ENCODE results near the gene LUC7L2. TPM values are rescaled to one million over a fixed set of nuclear protein-coding genes. Genes with fewer than 3 reads are reported as not detected.
A peak's percentile ranks its signal among the peaks of the same experiment; 100 is the strongest.

The LUC7L2 gene
- polyA plus RNA-seq, 1 donor (not counting 4 experiments of a cell fraction or from before 2014, with no cell fraction given): 52.7 TPM

DNA sequence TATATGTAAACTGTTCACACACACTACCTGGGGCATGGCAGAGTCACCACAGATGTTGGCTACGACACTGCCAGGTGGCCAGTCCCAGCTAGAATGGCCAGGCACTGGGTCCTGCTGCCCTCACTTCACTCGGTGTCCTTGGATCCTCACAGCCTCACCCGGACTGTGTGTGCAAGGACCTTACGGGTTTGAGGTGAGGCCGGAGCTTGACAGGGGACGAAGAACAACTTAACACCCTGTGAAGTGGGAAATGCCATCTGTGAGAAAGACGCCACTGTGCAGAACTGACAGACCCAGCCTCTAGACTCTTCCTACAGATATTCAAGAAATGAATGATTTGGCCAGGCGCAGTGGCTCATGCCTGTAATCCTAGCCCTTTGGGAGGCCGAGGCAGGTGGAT lies 77.1 kb downstream of the LUC7L2 start:
- Histone ChIP-seq H3K79me2 (ENCODE audit: control insufficient read depth, insufficient read depth, low read length) (no peaks in the 10 kb centered on the region), H3K27ac (ENCODE audit: control insufficient read depth, insufficient read depth, low read length) (no peak overlapping the region), H3K4me3 (ENCODE audit: control insufficient read depth in 2 of 3, extremely low read depth in 1 of 3, insufficient read depth in 2 of 3, low read depth in 1 of 3, low read length in 3 of 3) (no peak overlapping the region), H3K4me2 (ENCODE audit: control insufficient read depth, extremely low read depth, insufficient read depth, low read depth, low read length) (no peak overlapping the region), H3K9me1 (ENCODE audit: control insufficient read depth, extremely low read depth, insufficient read depth, low read length) (peaks cover 5% of the 10 kb centered on the region), H3K4me1 (ENCODE audit: control insufficient read depth, extremely low read depth, insufficient read depth, low read length) (peaks cover 17% of the 10 kb centered on the region), H4K20me1 (ENCODE audit: control insufficient read depth, extremely low read depth, insufficient read depth, low read length) (no peaks in the 10 kb centered on the region), H3K36me3 (ENCODE audit: control insufficient read depth in 2 of 2, extremely low read depth in 1 of 2, insufficient read depth in 2 of 2, low read length in 2 of 2) (no peaks in the 10 kb centered on the region), H3K27me3 (ENCODE audit: control insufficient read depth, extremely low read depth, insufficient read depth, low read length) (no peaks in the 10 kb centered on the region), H2AFZ (ENCODE audit: control insufficient read depth, low read length) (no peak overlapping the region), H3K9me3 (ENCODE audit: control insufficient read depth, low read depth, low read length) (no peaks in the 10 kb centered on the region), H3K9ac (ENCODE audit: control insufficient read depth, extremely low read depth, insufficient read depth, low read length) (no peak overlapping the region)
- DNase-seq (ENCODE audit: low read depth, low spot score) (no peak), FAIRE-seq (no peak)
- dilution Hi-C loops (cut with MboI; ENCODE audit: extremely low pct_ligation_motif_present, low sequenced_read_pairs): no loop called here
- no peak for TF ChIP-seq EZH2 (IDR thresholded peaks at IDR 0.05; ENCODE audit: low read length)
- TF ChIP-seq, protein P1, sequence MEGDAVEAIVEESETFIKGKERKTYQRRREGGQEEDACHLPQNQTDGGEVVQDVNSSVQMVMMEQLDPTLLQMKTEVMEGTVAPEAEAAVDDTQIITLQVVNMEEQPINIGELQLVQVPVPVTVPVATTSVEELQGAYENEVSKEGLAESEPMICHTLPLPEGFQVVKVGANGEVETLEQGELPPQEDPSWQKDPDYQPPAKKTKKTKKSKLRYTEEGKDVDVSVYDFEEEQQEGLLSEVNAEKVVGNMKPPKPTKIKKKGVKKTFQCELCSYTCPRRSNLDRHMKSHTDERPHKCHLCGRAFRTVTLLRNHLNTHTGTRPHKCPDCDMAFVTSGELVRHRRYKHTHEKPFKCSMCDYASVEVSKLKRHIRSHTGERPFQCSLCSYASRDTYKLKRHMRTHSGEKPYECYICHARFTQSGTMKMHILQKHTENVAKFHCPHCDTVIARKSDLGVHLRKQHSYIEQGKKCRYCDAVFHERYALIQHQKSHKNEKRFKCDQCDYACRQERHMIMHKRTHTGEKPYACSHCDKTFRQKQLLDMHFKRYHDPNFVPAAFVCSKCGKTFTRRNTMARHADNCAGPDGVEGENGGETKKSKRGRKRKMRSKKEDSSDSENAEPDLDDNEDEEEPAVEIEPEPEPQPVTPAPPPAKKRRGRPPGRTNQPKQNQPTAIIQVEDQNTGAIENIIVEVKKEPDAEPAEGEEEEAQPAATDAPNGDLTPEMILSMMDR (optimal IDR thresholded peaks at IDR 0.05 in 1 of 3, IDR thresholded peaks at IDR 0.05 in 1 of 3, conservative IDR thresholded peaks at IDR 0.05 in 1 of 3; ENCODE audit: extremely low read depth in 1 of 3, insufficient read depth in 2 of 3, low read length in 3 of 3): no peak

DNA sequence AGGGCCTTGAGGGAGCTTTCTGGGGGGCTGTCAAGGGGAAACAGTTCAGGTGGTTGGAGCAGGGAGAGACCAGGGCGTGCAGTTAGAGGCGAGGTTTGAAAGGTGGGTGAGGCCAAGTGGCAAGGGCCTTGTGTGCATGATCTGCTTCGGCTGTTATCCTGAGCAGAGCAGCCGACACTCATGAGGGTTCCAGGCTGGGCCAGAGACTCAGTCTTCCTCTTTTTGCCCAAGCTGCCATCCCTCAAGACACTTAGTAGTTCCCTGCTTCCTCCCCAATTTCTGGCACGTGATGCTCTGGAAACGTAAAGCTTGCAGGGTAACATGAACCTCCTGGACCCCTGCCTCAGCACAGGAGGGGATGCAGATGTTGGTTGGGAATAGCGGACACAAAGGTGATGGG lies 79.7 kb downstream of the LUC7L2 start:
- H3K4me3 ChIP-seq (ENCODE audit: control insufficient read depth in 2 of 3, extremely low read depth in 1 of 3, insufficient read depth in 2 of 3, low read depth in 1 of 3, low read length in 3 of 3): no peak overlapping the region
- no peak overlapping the region for H2AFZ ChIP-seq (ENCODE audit: control insufficient read depth, low read length)
- peak overlapping the region; percentile 45 for H3K27ac ChIP-seq (ENCODE audit: control insufficient read depth, insufficient read depth, low read length)
- TF ChIP-seq, protein P1 (optimal IDR thresholded peaks at IDR 0.05 in 1 of 3, IDR thresholded peaks at IDR 0.05 in 1 of 3, conservative IDR thresholded peaks at IDR 0.05 in 1 of 3; ENCODE audit: extremely low read depth in 1 of 3, insufficient read depth in 2 of 3, low read length in 3 of 3): no peak
- no peak for TF ChIP-seq EZH2 (IDR thresholded peaks at IDR 0.05; ENCODE audit: low read length)
- no peaks in the 10 kb centered on the region for H3K36me3 ChIP-seq (ENCODE audit: control insufficient read depth in 2 of 2, extremely low read depth in 1 of 2, insufficient read depth in 2 of 2, low read length in 2 of 2)
- H3K9me1 ChIP-seq (ENCODE audit: control insufficient read depth, extremely low read depth, insufficient read depth, low read length): peaks cover 7% of the 10 kb centered on the region
- dilution Hi-C loops (cut with MboI; ENCODE audit: extremely low pct_ligation_motif_present, low sequenced_read_pairs): no loop called here
- no peaks in the 10 kb centered on the region for H3K79me2 ChIP-seq (ENCODE audit: control insufficient read depth, insufficient read depth, low read length)
- H3K9ac ChIP-seq (ENCODE audit: control insufficient read depth, extremely low read depth, insufficient read depth, low read length): peak overlapping the region; percentile 13
- peaks cover 22% of the 10 kb centered on the region for H3K4me1 ChIP-seq (ENCODE audit: control insufficient read depth, extremely low read depth, insufficient read depth, low read length)
- no peak for FAIRE-seq
- no peak for DNase-seq (ENCODE audit: low read depth, low spot score)
- no peaks in the 10 kb centered on the region for H4K20me1 ChIP-seq (ENCODE audit: control insufficient read depth, extremely low read depth, insufficient read depth, low read length)
- H3K4me2 ChIP-seq (ENCODE audit: control insufficient read depth, extremely low read depth, insufficient read depth, low read depth, low read length): peak overlapping the region; percentile 49
- H3K27me3 ChIP-seq (ENCODE audit: control insufficient read depth, extremely low read depth, insufficient read depth, low read length): no peaks in the 10 kb centered on the region
- H3K9me3 ChIP-seq (ENCODE audit: control insufficient read depth, low read depth, low read length): no peaks in the 10 kb centered on the region
